ENCODE results near the gene CSMD2.

GRCh38 chr1:34167389-34167788 lies 2.4 kb upstream of the CSMD2 start:
- TF ChIP-seq CTCF (IDR thresholded peaks at IDR 0.05) (no peak), POLR2A (IDR thresholded peaks at IDR 0.05) (no peak)
